BLaER1 treated with 17β-estradiol and CSF1 and Interleukin-3, amounts not matched to agents 10 nM and 100 nM (cell line): ENCODE data around the gene IRAK3.

Experiments used
- H3K27ac ChIP-seq, 11 experiments: shearing (Covaris generic); formaldehyde crosslinking; 2 replicates each; pipeline ENCODE4 v1.8.1; 2022
- H3K27me3 ChIP-seq, 11 experiments: shearing (Covaris generic); formaldehyde crosslinking; 2 replicates each; pipeline ENCODE4 v1.8.1; 2022
- H3K36me3 ChIP-seq, 11 experiments: shearing (Covaris generic); formaldehyde crosslinking; 2 replicates each; pipeline ENCODE4 v1.8.1; 2022
- H3K4me1 ChIP-seq, 10 experiments: shearing (Covaris generic); formaldehyde crosslinking; 2 replicates each; pipeline ENCODE4 v1.8.1; 2022
- H3K4me2 ChIP-seq, 11 experiments: shearing (Covaris generic); formaldehyde crosslinking; 2 replicates each; pipeline ENCODE4 v1.8.1; 2022
- H3K4me3 ChIP-seq, 10 experiments: shearing (Covaris generic); formaldehyde crosslinking; 2 replicates each; pipeline ENCODE4 v1.8.1; 2022
- H3K9ac ChIP-seq, 11 experiments: shearing (Covaris generic); formaldehyde crosslinking; 2 replicates each; pipeline ENCODE4 v1.8.1; 2022
- H3K9me3 ChIP-seq, 11 experiments: shearing (Covaris generic); formaldehyde crosslinking; replicated peaks in 1 of 11; 2 replicates each; pipeline ENCODE4 v1.8.1; 2022
- H4K20me1 ChIP-seq, 11 experiments: shearing (Covaris generic); formaldehyde crosslinking; 2 replicates each; pipeline ENCODE4 v1.8.1; 2022
- Cebpa-rat ChIP-seq, 11 experiments: shearing (Covaris generic); IDR thresholded peaks; 2 replicates each; pipeline ENCODE4 v1.8.1; 2022

The IRAK3 gene

GRCh38 chr12:66280561-66280960, 91.5 kb downstream of the IRAK3 start:
- Histone ChIP-seq H3K27me3 (no peaks in the 10 kb centered on the region), H3K27ac (peak overlapping the region in 4 of 11 experiments; percentile 32 to 49 (median 39); a peak in 6 of 22 replicates), H3K36me3 (0 out of 22 replicates have a peak, but pooled peaks cover 0 to 3% (median 0%) of the 10 kb centered on the region in 11 experiments), H3K4me1 (peaks cover 0 to 27% (median 5%) of the 10 kb centered on the region in 10 experiments; a peak in 9 of 20 replicates), H3K9ac (no peak overlapping the region), H3K9me3 (peaks cover 10 to 18% (median 14%) of the 10 kb centered on the region in 11 experiments; a peak in 21 of 22 replicates), H3K4me3 (no peak overlapping the region), H4K20me1 (no peaks in the 10 kb centered on the region), H3K4me2 (peak overlapping the region in 5 of 11 experiments; percentile 1 to 77 (median 51); a peak in 8 of 22 replicates)
- TF ChIP-seq Cebpa-rat (IDR thresholded peaks at IDR 0.05), result no peak

- Histone ChIP-seq H3K27me3 (no peaks in the 10 kb centered on the region), H4K20me1 (no peaks in the 10 kb centered on the region), H3K9me3 (peaks cover 10 to 18% (median 14%) of the 10 kb centered on the region in 11 experiments; a peak in 21 of 22 replicates), H3K9ac (no peak overlapping the region), H3K4me3 (no peak overlapping the region), H3K27ac (no peak overlapping the region), H3K4me2 (no peak overlapping the region), H3K4me1 (peaks cover 0 to 27% (median 5%) of the 10 kb centered on the region in 10 experiments; a peak in 9 of 20 replicates), H3K36me3 (0 out of 22 replicates have a peak, but pooled peaks cover 0 to 3% (median 0%) of the 10 kb centered on the region in 11 experiments)
- no peak for TF ChIP-seq Cebpa-rat (IDR thresholded peaks at IDR 0.05)
Measured at GRCh38 chr12:66282244-66282643, 93.2 kb downstream of the IRAK3 start.

GRCh38 chr12:66287275-66287674, 98.3 kb downstream of the IRAK3 start:
- Histone ChIP-seq H3K4me3 (no peak overlapping the region), H3K36me3 (no peaks in the 10 kb centered on the region), H4K20me1 (no peaks in the 10 kb centered on the region), H3K9me3 (peaks cover 0 to 4% (median under 1%) of the 10 kb centered on the region in 11 experiments; a peak in 7 of 22 replicates), H3K4me2 (no peak overlapping the region), H3K4me1 (peaks cover 0 to 6% (median 0%) of the 10 kb centered on the region in 10 experiments; a peak in 3 of 20 replicates), H3K27me3 (no peaks in the 10 kb centered on the region), H3K27ac (no peak overlapping the region), H3K9ac (no peak overlapping the region)
- TF ChIP-seq Cebpa-rat (IDR thresholded peaks at IDR 0.05), result no peak

GRCh38 chr12:66288121-66288520, 99.1 kb downstream of the IRAK3 start:
- H3K4me3 ChIP-seq, result no peak overlapping the region
- no peaks in the 10 kb centered on the region for H3K36me3 ChIP-seq
- H4K20me1 ChIP-seq, result no peaks in the 10 kb centered on the region
- H3K4me2 ChIP-seq, result no peak overlapping the region
- peaks cover 0 to 6% (median 0%) of the 10 kb centered on the region in 10 experiments; a peak in 3 of 20 replicates for H3K4me1 ChIP-seq
- no peak overlapping the region for H3K9ac ChIP-seq
- no peak for TF ChIP-seq Cebpa-rat (IDR thresholded peaks at IDR 0.05)
- H3K27me3 ChIP-seq, result no peaks in the 10 kb centered on the region
- peaks cover 0 to 8% (median 6%) of the 10 kb centered on the region in 11 experiments; a peak in 10 of 22 replicates for H3K9me3 ChIP-seq
- H3K27ac ChIP-seq, result no peak overlapping the region

GRCh38 chr12:66289485-66289884, 100.5 kb downstream of the IRAK3 start:
- H3K36me3 ChIP-seq, result no peaks in the 10 kb centered on the region
- no peaks in the 10 kb centered on the region for H3K27me3 ChIP-seq
- no peaks in the 10 kb centered on the region for H4K20me1 ChIP-seq
- H3K9me3 ChIP-seq, result peaks cover 0 to 11% (median 8%) of the 10 kb centered on the region in 11 experiments; a peak in 10 of 22 replicates
- no peak overlapping the region for H3K27ac ChIP-seq
- TF ChIP-seq Cebpa-rat (IDR thresholded peaks at IDR 0.05), result no peak
- H3K4me1 ChIP-seq, result peaks cover 0 to 6% (median 0%) of the 10 kb centered on the region in 10 experiments; a peak in 3 of 20 replicates
- no peak overlapping the region for H3K4me3 ChIP-seq
- H3K9ac ChIP-seq, result no peak overlapping the region
- no peak overlapping the region for H3K4me2 ChIP-seq

GRCh38 chr12:66290716-66291200, 101.7 kb downstream of the IRAK3 start:
- Histone ChIP-seq H3K4me1 (peaks cover 0 to 6% (median 0%) of the 10 kb centered on the region in 10 experiments; a peak in 3 of 20 replicates), H3K9me3 (peaks cover 0 to 11% (median 8%) of the 10 kb centered on the region in 11 experiments; a peak in 10 of 22 replicates), H4K20me1 (no peaks in the 10 kb centered on the region), H3K9ac (no peak overlapping the region), H3K27me3 (no peaks in the 10 kb centered on the region), H3K4me2 (peak overlapping the region in 1 of 11 experiments; percentile 12; a peak in 1 of 22 replicates), H3K27ac (no peak overlapping the region), H3K4me3 (no peak overlapping the region), H3K36me3 (no peaks in the 10 kb centered on the region)
- TF ChIP-seq Cebpa-rat (IDR thresholded peaks at IDR 0.05), result no peak

- no peak for TF ChIP-seq Cebpa-rat (IDR thresholded peaks at IDR 0.05)
- H3K9me3 ChIP-seq, result peaks cover 0 to 11% (median 8%) of the 10 kb centered on the region in 11 experiments; a peak in 10 of 22 replicates
- no peak overlapping the region for H3K9ac ChIP-seq
- H3K27me3 ChIP-seq, result no peaks in the 10 kb centered on the region
- no peaks in the 10 kb centered on the region for H4K20me1 ChIP-seq
- H3K4me2 ChIP-seq, result no peak overlapping the region
- H3K36me3 ChIP-seq, result no peaks in the 10 kb centered on the region
- peaks cover 0 to 3% (median 0%) of the 10 kb centered on the region in 10 experiments; a peak in 1 of 20 replicates for H3K4me1 ChIP-seq
- no peak overlapping the region for H3K27ac ChIP-seq
- no peak overlapping the region for H3K4me3 ChIP-seq
Measured at GRCh38 chr12:66296176-66296683, 107.2 kb downstream of the IRAK3 start.

GRCh38 chr12:66297080-66297479, 108.1 kb downstream of the IRAK3 start:
- Histone ChIP-seq H3K9ac (no peak overlapping the region), H3K27me3 (no peaks in the 10 kb centered on the region), H3K4me3 (no peak overlapping the region), H3K4me2 (no peak overlapping the region), H3K27ac (no peak overlapping the region), H3K36me3 (no peaks in the 10 kb centered on the region), H4K20me1 (no peaks in the 10 kb centered on the region), H3K9me3 (peaks cover 0 to 11% (median 8%) of the 10 kb centered on the region in 11 experiments; a peak in 10 of 22 replicates), H3K4me1 (peaks cover 0 to 9% (median 4%) of the 10 kb centered on the region in 10 experiments; a peak in 8 of 20 replicates)
- TF ChIP-seq Cebpa-rat (IDR thresholded peaks at IDR 0.05), result no peak

GRCh38 chr12:66297923-66298322, 108.9 kb downstream of the IRAK3 start:
- no peaks in the 10 kb centered on the region for H4K20me1 ChIP-seq
- H3K4me1 ChIP-seq, result peaks cover 0 to 13% (median 7%) of the 10 kb centered on the region in 10 experiments; a peak in 14 of 20 replicates
- H3K27ac ChIP-seq, result no peak overlapping the region
- H3K4me2 ChIP-seq, result no peak overlapping the region
- H3K27me3 ChIP-seq, result no peaks in the 10 kb centered on the region
- H3K9ac ChIP-seq, result no peak overlapping the region
- peaks cover 0 to 7% (median 3%) of the 10 kb centered on the region in 11 experiments; a peak in 9 of 22 replicates for H3K9me3 ChIP-seq
- no peaks in the 10 kb centered on the region for H3K36me3 ChIP-seq
- no peak overlapping the region for H3K4me3 ChIP-seq
- TF ChIP-seq Cebpa-rat (IDR thresholded peaks at IDR 0.05), result peak in 2 of 11 experiments; percentile 10 to 59; a peak in 1 of 22 replicates
